Jurkat, Clone E6-1 (cell line): ENCODE measurements around the gene ASB11.
"Not testable (repeated sequence)": the region's sequence is repeated elsewhere in the genome, so short reads cannot be mapped to it uniquely, and the experiment has no call there.

Source experiments
- DNase-seq: peaks from one replicate; pipeline ENCODE4 v3.0.0-alpha.2; 2011; ENCODE audit warnings: low read depth, low spot score
- H3K4me3 ChIP-seq: 2 replicates; pipeline ENCODE4 v1.5.1; 2011; ENCODE audit warnings: mild to moderate bottlenecking, low read length, control low read depth, moderate library complexity

ASB11 gene

DNA sequence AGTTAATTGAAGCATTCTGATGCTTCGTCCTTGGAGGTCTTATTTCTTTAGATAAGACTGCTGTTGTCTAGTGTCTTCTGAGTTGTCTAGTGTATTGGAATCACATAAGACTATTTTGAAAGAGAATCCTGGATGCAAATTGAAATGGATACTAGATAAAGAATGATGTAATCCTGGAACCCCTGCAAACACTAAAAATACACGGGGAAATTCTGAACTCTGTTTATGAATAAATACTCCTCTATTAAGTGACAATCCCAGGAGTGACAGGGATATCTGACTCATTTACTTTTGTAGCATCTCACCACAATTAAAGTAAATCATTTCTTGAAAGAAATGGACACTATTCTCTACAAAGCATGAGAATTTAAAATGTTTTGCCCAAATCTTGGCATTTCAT is 968 bp downstream of the ASB11 start:
- no peak overlapping the region for H3K4me3 ChIP-seq
- no peak for DNase-seq

- no peak for DNase-seq
- H3K4me3 ChIP-seq: no peak overlapping the region
These were observed 4.3 kb downstream of the ASB11 start for GRCh38 chrX:15311119-15311518.

DNA sequence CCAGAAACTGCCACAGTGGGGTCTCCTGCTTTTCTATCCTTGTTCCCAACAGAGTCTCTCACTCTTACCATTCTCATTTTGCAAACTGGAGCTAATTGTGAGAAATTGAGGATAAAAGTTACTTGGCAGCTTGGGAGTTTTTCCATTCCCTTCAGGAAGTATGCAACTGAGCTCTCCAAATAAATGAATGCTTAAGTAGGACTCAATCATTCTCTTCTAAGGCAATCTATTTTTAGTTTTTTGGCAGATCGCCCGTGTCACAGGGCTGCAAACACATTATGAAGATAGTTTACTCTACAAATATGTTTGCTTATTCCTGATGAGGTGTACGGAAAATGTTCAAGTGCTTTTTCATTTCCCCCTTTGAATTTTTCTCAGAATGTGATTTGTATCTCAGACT is 5.3 kb downstream of the ASB11 start:
- DNase-seq: no peak
- no peak overlapping the region for H3K4me3 ChIP-seq

GRCh38 chrX:15305899-15306298 is 9.5 kb downstream of the ASB11 start:
- H3K4me3 ChIP-seq, DNase-seq: not testable (repeated sequence)

GRCh38 chrX:15301924-15302323 is 13.5 kb downstream of the ASB11 start:
- DNase-seq: peak; percentile 28
- H3K4me3 ChIP-seq: no peak overlapping the region

GRCh38 chrX:15299941-15300851 is 15.2 kb downstream of the ASB11 start:
- H3K4me3 ChIP-seq: no peak overlapping the region
- DNase-seq: no peak

- H3K4me3 ChIP-seq: no peak overlapping the region
- DNase-seq: no peak
These were observed 16.7 kb downstream of the ASB11 start for GRCh38 chrX:15298780-15299179.

DNA sequence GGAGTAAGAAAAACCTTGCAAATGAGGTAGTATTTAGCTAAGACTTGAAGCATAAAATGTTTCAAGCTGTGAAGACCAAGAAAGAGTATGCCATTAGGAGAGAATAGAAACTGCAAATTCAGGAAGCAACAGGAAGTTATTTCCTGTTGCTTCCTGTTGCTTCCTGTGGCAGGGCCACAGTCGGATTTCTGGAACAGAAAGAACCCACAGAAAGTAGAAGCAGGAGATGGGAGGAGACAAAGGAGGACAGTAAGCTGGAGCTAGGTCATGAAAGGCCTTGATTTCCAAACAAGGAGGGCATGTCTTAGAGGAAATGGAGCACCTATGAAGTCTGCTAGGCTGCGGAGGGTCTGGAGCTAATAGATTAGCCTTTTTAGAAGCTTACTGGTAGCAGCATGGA is 17.2 kb downstream of the ASB11 start:
- no peak for DNase-seq
- H3K4me3 ChIP-seq: no peak overlapping the region

DNA sequence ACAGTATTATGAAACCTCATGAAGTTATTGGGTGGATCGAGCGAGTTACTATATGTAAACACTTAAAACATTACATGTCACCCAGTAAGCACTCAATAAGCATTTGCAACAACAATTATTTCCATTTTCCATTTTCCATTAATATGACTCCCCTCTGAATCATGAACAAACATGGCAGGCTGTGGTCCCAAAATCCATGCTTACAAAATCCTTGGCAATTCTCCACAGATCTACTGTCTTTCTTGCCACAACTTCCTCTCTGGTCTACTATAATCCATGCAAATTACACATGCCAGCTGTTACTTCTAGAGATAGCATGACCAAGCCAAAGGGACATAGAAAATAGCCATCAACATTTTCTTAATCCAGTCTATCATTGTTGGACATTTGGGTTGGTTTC is 22.0 kb downstream of the ASB11 start:
- DNase-seq: no peak
- H3K4me3 ChIP-seq: no peak overlapping the region

GRCh38 chrX:15292861-15293260 is 22.6 kb downstream of the ASB11 start:
- H3K4me3 ChIP-seq: no peak overlapping the region
- no peak for DNase-seq

- no peak overlapping the region for H3K4me3 ChIP-seq
- DNase-seq: no peak
These were observed 37.8 kb downstream of the ASB11 start for GRCh38 chrX:15277604-15278003.

- no peak for DNase-seq
- H3K4me3 ChIP-seq: no peak overlapping the region
These were observed 40.5 kb downstream of the ASB11 start for GRCh38 chrX:15274946-15275345.

- not testable (repeated sequence) for H3K4me3 ChIP-seq, DNase-seq
These were observed 42.2 kb downstream of the ASB11 start for GRCh38 chrX:15273275-15273674.

GRCh38 chrX:15271757-15272156 is 43.7 kb downstream of the ASB11 start:
- no peak for DNase-seq
- no peak overlapping the region for H3K4me3 ChIP-seq

DNA sequence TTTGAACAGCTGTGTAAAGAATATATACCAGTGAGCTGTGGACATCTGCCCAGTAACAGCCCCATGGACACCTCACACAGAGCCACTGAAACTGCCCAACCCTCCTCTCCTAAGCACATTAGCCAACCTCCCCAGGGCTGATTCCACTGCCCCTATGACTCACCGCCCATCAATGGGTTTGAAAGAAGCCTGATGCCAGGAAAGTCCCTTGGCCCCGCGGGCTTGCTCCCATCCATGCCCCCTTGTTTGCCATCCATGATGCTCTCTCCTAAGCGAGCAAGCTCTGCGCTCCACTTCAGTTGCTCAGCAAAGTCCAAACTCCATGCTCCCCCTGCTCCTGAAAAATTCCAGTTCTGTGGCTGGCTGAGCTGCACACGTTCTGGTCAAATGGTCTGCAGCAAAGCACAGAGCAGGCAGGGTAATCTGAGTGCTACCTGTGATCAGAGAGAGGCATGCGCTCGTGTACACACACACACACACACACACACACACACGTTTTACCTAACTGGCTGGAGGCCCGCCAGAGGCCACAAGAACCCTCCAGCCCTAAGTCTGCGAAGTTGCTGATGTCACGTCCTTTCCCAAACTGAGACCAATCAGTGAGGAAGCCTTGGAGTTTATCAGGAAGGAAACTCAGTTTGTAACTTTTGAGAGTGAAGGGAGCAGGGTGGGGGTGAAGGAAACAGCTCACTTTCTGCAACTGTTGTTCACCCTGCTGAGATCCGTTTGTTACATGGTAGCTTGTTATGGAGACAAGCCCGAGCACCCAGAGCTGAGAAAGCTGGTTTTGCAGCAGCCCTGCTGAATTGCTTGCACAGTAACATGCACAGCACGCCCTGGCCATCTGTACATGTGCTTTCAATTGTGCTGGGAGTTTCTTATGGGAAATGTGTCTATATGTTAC is 45.6 kb downstream of the ASB11 start, which contains the start of gene ASB9:
TSS of gene ASB9 (minus strand) at position 466 of the 904 bp plus-strand sequence. CDS start at position 257, 209 bp downstream.
- no peak within 1 kb of the TSS for H3K4me3 ChIP-seq
- DNase-seq: peak; percentile 11

GRCh38 chrX:15269120-15269519 is 46.3 kb downstream of the ASB11 start:
- H3K4me3 ChIP-seq: no peak overlapping the region
- no peak for DNase-seq

DNA sequence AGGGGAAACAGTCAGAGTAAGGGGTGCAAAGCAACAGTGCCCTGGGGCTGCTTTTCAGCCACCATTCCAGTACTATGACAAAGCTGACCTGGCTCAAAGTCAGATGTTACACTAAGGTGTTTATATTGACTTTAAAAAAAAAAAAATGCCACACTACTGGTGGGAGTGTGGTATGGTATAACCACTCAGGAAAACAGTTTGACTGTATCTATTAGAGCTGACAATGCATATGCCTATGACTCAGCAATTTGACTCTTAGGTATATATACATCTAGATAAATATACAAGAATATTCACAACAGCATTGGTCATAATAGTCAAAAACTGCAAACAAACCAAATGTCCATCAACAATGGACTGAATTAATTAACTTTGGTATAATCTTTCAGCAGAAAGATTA is 60.6 kb downstream of the ASB11 start:
- no peak for DNase-seq
- H3K4me3 ChIP-seq: no peak overlapping the region

DNA sequence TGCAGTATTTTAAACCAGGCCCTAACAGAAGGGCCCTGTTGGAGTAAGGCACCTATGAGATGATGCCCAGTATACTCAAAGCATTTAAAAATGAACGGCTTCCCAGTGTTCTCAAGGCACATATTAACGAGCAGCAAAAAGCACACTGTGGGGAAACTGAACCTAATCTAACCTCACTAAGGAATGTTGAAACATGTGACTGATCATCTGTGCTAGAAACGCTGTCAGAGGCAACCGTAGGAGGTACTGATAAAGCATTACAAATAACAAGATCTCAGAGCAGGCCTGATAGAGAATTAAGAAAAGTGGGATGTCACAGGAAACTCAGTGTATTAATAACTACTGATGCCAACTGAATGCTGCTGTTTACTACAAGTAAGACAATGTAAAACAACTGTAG is 69.5 kb downstream of the ASB11 start:
- H3K4me3 ChIP-seq: no peak overlapping the region
- DNase-seq: no peak

DNA sequence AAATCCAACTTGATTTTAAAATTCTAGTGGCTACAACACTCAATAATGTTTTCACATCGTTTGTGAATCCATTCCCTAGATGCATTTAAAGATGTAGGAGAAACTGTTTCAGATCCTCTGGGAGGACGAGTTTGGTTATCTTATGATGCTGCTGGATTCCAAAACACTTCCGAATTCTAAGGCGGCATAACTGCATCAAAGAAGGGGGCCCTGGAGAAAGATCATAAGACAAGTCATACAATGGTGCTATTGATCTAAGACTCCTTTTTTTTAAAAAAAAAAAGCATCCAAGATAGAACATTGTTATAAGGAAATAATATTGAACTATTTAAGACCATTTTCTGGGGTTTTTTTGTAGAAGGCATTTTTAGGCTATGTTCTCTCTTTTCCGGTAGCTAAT is 71.0 kb downstream of the ASB11 start:
- no peak for DNase-seq
- H3K4me3 ChIP-seq: no peak overlapping the region
